IMR-90 (cell line): ENCODE data around the gene TMPRSS5. TPM values are rescaled to one million over a fixed set of nuclear protein-coding genes. Genes with fewer than 3 reads are reported as not detected.

Source experiments
- ATAC-seq: fragments of 200-7000 bp; cut with Tn5 transposase; 2 replicates; pipeline ENCODE4 v1.9.1; 2020; ENCODE audit warnings: low read depth, mild to moderate bottlenecking, moderate library complexity
- BruUV-seq: library from RNA; stranded (reverse); fragments of 400-500 nt; replicated peaks from 2 replicates; lab custom pipeline; 2021; lab: Mats Ljungman, UMichigan
- CTCF ChIA-PET: fragments of 300-600 bp; formaldehyde crosslinking; extraction: SDS; loops from one replicate; lab custom pipeline; 2021; ENCODE audit warnings: antibody characterized with exemption; lab: Yijun Ruan, JAX
- POLR2A ChIA-PET: fragments of 300-600 bp; sonication (Branson Sonifier 250); formaldehyde crosslinking; loops from one replicate; lab custom pipeline; 2022; ENCODE audit warnings: antibody characterized with exemption; ENCODE audit not compliant: unreplicated experiment; lab: Charles Lee
- DNase-seq: peaks from one replicate; pipeline ENCODE4 v3.0.0; 2013
- H2AFZ ChIP-seq: replicated peaks from 2 replicates; pipeline ENCODE3; 2013; ENCODE audit warnings: low read length, mild to moderate bottlenecking; ENCODE audit not compliant: poor library complexity
- H2AK5ac ChIP-seq: 2 replicates; pipeline ENCODE4 v1.6.1; 2013; ENCODE audit warnings: low read depth, low read length, inconsistent platforms
- H2AK9ac ChIP-seq: replicated peaks from 2 replicates; pipeline ENCODE3; 2013; ENCODE audit warnings: mild to moderate bottlenecking, low read depth, low read length, moderate library complexity; ENCODE audit not compliant: poor library complexity
- H2BK120ac ChIP-seq: 2 replicates; pipeline ENCODE4 v1.6.1; 2013; ENCODE audit warnings: low read depth, low read length, inconsistent platforms
- H2BK15ac ChIP-seq: 3 replicates; pipeline ENCODE4 v1.6.1; 2013; ENCODE audit warnings: low read depth, low read length, inconsistent platforms
- H2BK20ac ChIP-seq: 2 replicates; pipeline ENCODE4 v1.6.1; 2013; ENCODE audit warnings: low read depth, mild to moderate bottlenecking, inconsistent platforms, low read length, moderate library complexity
- H2BK5ac ChIP-seq: 2 replicates; pipeline ENCODE4 v1.6.1; 2013; ENCODE audit warnings: mild to moderate bottlenecking, low read depth, low read length, inconsistent platforms; ENCODE audit not compliant: poor library complexity, severe bottlenecking
- H3K14ac ChIP-seq: replicated peaks from 2 replicates; pipeline ENCODE4 v1.6.1; 2013; ENCODE audit warnings: low read depth, low read length, inconsistent platforms
- H3K18ac ChIP-seq: 2 replicates; pipeline ENCODE4 v1.6.1; 2013; ENCODE audit warnings: low read depth, low read length, control low read depth
- H3K23ac ChIP-seq: 2 replicates; pipeline ENCODE4 v1.6.1; 2013; ENCODE audit warnings: low read depth, low read length, inconsistent platforms
- H3K27ac ChIP-seq: 2 replicates; pipeline ENCODE4 v1.5.1; 2013; ENCODE audit warnings: mild to moderate bottlenecking, control low read depth, low read length; ENCODE audit not compliant: insufficient read depth
- H3K27me3 ChIP-seq: 2 replicates; pipeline ENCODE4 v1.6.1; 2013; ENCODE audit warnings: low read length; ENCODE audit not compliant: control insufficient read depth, insufficient read depth
- H3K36me3 ChIP-seq: 2 replicates; pipeline ENCODE4 v1.6.1; 2013; ENCODE audit warnings: low read length, mixed read lengths; ENCODE audit not compliant: control insufficient read depth, insufficient read depth
- H3K4ac ChIP-seq: 2 replicates; pipeline ENCODE4 v1.6.1; 2013; ENCODE audit warnings: low read depth, low read length, inconsistent platforms
- H3K4me1 ChIP-seq: 2 replicates; pipeline ENCODE4 v1.6.1; 2013; ENCODE audit warnings: low read length, mixed read lengths; ENCODE audit not compliant: control insufficient read depth, insufficient read depth
- H3K4me2 ChIP-seq: 2 replicates; pipeline ENCODE4 v1.6.1; 2013; ENCODE audit warnings: low read depth, mild to moderate bottlenecking, control low read depth, low read length, moderate library complexity
- H3K4me3 ChIP-seq: 2 replicates; pipeline ENCODE4 v1.5.1; 2013; ENCODE audit warnings: low read depth, mild to moderate bottlenecking, control low read depth, low read length, moderate library complexity; ENCODE audit not compliant: insufficient read depth
- H3K56ac ChIP-seq: 2 replicates; pipeline ENCODE4 v1.6.1; 2013; ENCODE audit warnings: low read length, inconsistent platforms; ENCODE audit not compliant: insufficient read depth; ENCODE audit errors: extremely low read depth
- H3K79me1 ChIP-seq, 2 experiments: 2 replicates each; pipeline ENCODE4 v1.6.1; 2013; ENCODE audit warnings: low read length in 2 of 2, inconsistent platforms in 1 of 2, low read depth in 1 of 2
- H3K9ac ChIP-seq: 2 replicates; pipeline ENCODE4 v1.6.1; 2013; ENCODE audit warnings: low read depth, low read length, control low read depth
- H3K9me1 ChIP-seq: 2 replicates; pipeline ENCODE4 v1.6.1; 2013; ENCODE audit warnings: low read length, inconsistent platforms; ENCODE audit not compliant: insufficient read depth
- H3K9me3 ChIP-seq: 2 replicates; pipeline ENCODE4 v1.6.1; 2013; ENCODE audit warnings: low read length; ENCODE audit not compliant: control insufficient read depth, insufficient read depth
- H4K20me1 ChIP-seq: 2 replicates; pipeline ENCODE4 v1.6.1; 2013; ENCODE audit warnings: low read length, inconsistent platforms; ENCODE audit not compliant: insufficient read depth
- H4K5ac ChIP-seq: 2 replicates; pipeline ENCODE4 v1.6.1; 2013; ENCODE audit warnings: mild to moderate bottlenecking, low read depth, low read length, control low read depth
- H4K8ac ChIP-seq, 2 experiments: 2 replicates each; pipeline ENCODE4 v1.6.1; 2013; ENCODE audit warnings: low read depth in 2 of 2, low read length in 2 of 2, control low read depth in 1 of 2, inconsistent platforms in 1 of 2
- H4K91ac ChIP-seq: 2 replicates; pipeline ENCODE4 v1.6.1; 2013; ENCODE audit warnings: low read depth, low read length, inconsistent platforms; ENCODE audit not compliant: insufficient read depth
- CEBPB ChIP-seq: IDR thresholded peaks from 2 replicates; pipeline ENCODE4 v1.6.1; 2012; ENCODE audit warnings: low read depth, low read length, improper control_type of control experiment
- FOS ChIP-seq: fragments of 150-350 bp; IDR thresholded peaks from 2 replicates; pipeline ENCODE4 v1.6.1; 2016; ENCODE audit warnings: low read depth, low read length
- MAZ ChIP-seq: IDR thresholded peaks from 2 replicates; pipeline ENCODE4 v1.6.1; 2012; ENCODE audit warnings: low read depth, mild to moderate bottlenecking, low read length, improper control_type of control experiment, moderate library complexity, borderline replicate concordance
- POLR2A ChIP-seq: IDR thresholded peaks from 2 replicates; pipeline ENCODE4 v1.6.1; 2012; ENCODE audit warnings: mild to moderate bottlenecking, low read depth, low read length
- RCOR1 ChIP-seq: IDR thresholded peaks from 2 replicates; pipeline ENCODE4 v1.6.1; 2012; ENCODE audit warnings: mild to moderate bottlenecking, low read length, improper control_type of control experiment; ENCODE audit not compliant: insufficient replicate concordance
- RFX5 ChIP-seq: IDR thresholded peaks from 2 replicates; pipeline ENCODE4 v1.8.0; 2012; ENCODE audit warnings: low read depth, mild to moderate bottlenecking, low read length, moderate library complexity
- SMC3 ChIP-seq: fragments of 150-350 bp; IDR thresholded peaks from 2 replicates; pipeline ENCODE4 v1.6.1; 2016; ENCODE audit warnings: low read depth, mild to moderate bottlenecking, antibody characterized with exemption, low read length, moderate library complexity
- WGBS, 2 experiments: methylation state at CpG; one replicate each; pipeline versions ENCODE4 v1.1.5 to v1.1.7; 2013; ENCODE audit warnings: missing lambda C conversion rate in 2 of 2; ENCODE audit not compliant: insufficient read length in 1 of 2; ENCODE audit errors: extremely low coverage in 2 of 2; 5-methylcytosine and 5-hydroxymethylcytosine counted together
- dilution Hi-C: fragments of 300-500 bp; cut with HindIII; formaldehyde crosslinking; loops from one replicate; pipeline ENCODE4 v1.14.3; 2018; ENCODE audit warnings: low sequenced_read_pairs; ENCODE audit not compliant: unreplicated experiment
- in situ Hi-C: fragments of 300-500 bp; cut with MboI; formaldehyde crosslinking; loops from 3 replicates; pipeline ENCODE4 v1.14.3; 2019; ENCODE audit warnings: low sequenced_read_pairs, inconsistent platforms, mixed read lengths
- intact Hi-C: fragments of 100-400 bp; cut with micrococcal nuclease; formaldehyde crosslinking; loops from 2 replicates; pipeline ENCODE4 v1.10.0; 2022
- polyA plus RNA-seq, 3 experiments: library from polyadenylated mRNA; depleted of rRNA; stranded (reverse); fragments of >200 nt; gene quantifications; 2 replicates each; pipeline ENCODE4 v1.2.3, GENCODE V29; 2012; ENCODE audit warnings: low replicate concordance in 1 of 3
- total RNA-seq: library from RNA; depleted of rRNA; stranded (reverse); fragments of >200 nt; gene quantifications from 2 replicates; pipeline ENCODE4 v1.2.3, GENCODE V29; 2012
- TF ChIP-seq, protein P1 (sequence below): fragments of 150-350 bp; IDR thresholded peaks from 2 replicates; pipeline ENCODE4 v1.6.1; 2016; ENCODE audit warnings: low read depth, mild to moderate bottlenecking, low read length, moderate library complexity, borderline replicate concordance

TMPRSS5 gene
- total and polyA plus RNA-seq, 2 of the 4 experiments (the other 2 are of a cell fraction), result under 0.01 to 0.24 TPM

DNA sequence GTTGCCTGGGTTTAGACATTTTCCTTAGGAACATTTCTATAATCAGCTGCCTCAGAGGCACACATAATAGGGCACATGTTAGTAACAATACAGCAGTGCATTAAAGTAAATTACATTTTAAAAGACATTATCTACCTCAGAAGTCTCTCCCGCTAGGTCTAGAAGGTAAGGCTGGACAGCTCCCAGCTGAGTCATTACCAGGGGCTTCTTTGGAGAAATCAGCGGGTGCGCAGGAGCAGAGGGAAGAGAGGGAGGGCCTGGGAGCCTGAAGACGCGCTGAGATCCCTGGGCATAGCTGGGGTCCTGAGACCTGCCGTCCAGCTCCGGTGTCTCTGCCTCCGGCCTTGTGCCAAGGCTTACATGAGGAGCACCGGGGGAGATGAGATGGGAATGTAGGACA is 67.7 kb downstream of the TMPRSS5 start:
- DNase-seq (no peak), ATAC-seq (no peak)
- no CpG with 5 or more reads among the region's 9 CpGs for WGBS, 2 experiments
- Histone ChIP-seq H2AFZ (no peak overlapping the region), H3K27ac (no peak overlapping the region), H3K79me1 (no peaks in the 10 kb centered on the region), H3K4me1 (no peaks in the 10 kb centered on the region), H3K56ac (no peak overlapping the region), H2AK9ac (no peak overlapping the region), H3K18ac (no peak overlapping the region), H2BK20ac (no peak overlapping the region), H3K9me3 (no peaks in the 10 kb centered on the region), H4K91ac (no peak overlapping the region), H3K36me3 (no peaks in the 10 kb centered on the region), H2BK5ac (no peak overlapping the region), H3K14ac (no peak overlapping the region), H3K4me2 (no peak overlapping the region), H3K9ac (no peak overlapping the region), H3K23ac (no peak overlapping the region), H3K9me1 (no peaks in the 10 kb centered on the region), H4K20me1 (no peaks in the 10 kb centered on the region), H3K4ac (no peak overlapping the region), H3K4me3 (no peak overlapping the region), H2BK15ac (no peak overlapping the region), H3K27me3 (no peaks in the 10 kb centered on the region; the same call in 1 of the 2 replicates), H2AK5ac (no peak overlapping the region), H4K8ac (no peak overlapping the region), H2BK120ac (no peak overlapping the region), H4K5ac (no peak overlapping the region)
- dilution Hi-C loops (no loop called here), in situ Hi-C loops (no loop called here), intact Hi-C loops (no loop called here)
- POLR2A ChIA-PET, result no interaction called here
- CTCF ChIA-PET, result no interaction called here
- no peak for TF ChIP-seq POLR2A
- no peak for TF ChIP-seq MAZ
- TF ChIP-seq, protein P1, sequence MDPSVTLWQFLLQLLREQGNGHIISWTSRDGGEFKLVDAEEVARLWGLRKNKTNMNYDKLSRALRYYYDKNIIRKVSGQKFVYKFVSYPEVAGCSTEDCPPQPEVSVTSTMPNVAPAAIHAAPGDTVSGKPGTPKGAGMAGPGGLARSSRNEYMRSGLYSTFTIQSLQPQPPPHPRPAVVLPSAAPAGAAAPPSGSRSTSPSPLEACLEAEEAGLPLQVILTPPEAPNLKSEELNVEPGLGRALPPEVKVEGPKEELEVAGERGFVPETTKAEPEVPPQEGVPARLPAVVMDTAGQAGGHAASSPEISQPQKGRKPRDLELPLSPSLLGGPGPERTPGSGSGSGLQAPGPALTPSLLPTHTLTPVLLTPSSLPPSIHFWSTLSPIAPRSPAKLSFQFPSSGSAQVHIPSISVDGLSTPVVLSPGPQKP, result no peak
- no peak for TF ChIP-seq CEBPB
- no peak for TF ChIP-seq FOS
- TF ChIP-seq SMC3, result no peak
- TF ChIP-seq RFX5, result no peak
- TF ChIP-seq RCOR1, result no peak
- no TSS peak for BruUV-seq
